Kidney glomerular epithelial cell (primary cell): ENCODE measurements around the gene RNASET2.
"Not testable (repeated sequence)": the region's sequence is repeated elsewhere in the genome, so short reads cannot be mapped to it uniquely, and the experiment has no call there.

Source experiments
- DNase-seq: peaks from one replicate; lab custom pipeline; 2025; lab: John Stamatoyannopoulos, UW

Gene RNASET2

GRCh38 chr6:166927935-166928643 is 28.3 kb downstream of the RNASET2 start:
- DNase-seq = no peak

- no peak for DNase-seq
Observed at GRCh38 chr6:166927240-166927934, 29.0 kb downstream of the RNASET2 start.

- no peak for DNase-seq
Observed at GRCh38 chr6:166926748-166927147, 29.6 kb downstream of the RNASET2 start.

GRCh38 chr6:166925141-166925996 is 31.0 kb downstream of the RNASET2 start:
- DNase-seq = no peak

- no peak for DNase-seq
Observed at GRCh38 chr6:166924531-166924930, 31.8 kb downstream of the RNASET2 start.

- no peak for DNase-seq
Observed at GRCh38 chr6:166922937-166923336, 33.4 kb downstream of the RNASET2 start.

GRCh38 chr6:166921570-166921969 is 34.8 kb downstream of the RNASET2 start:
- no peak for DNase-seq

- DNase-seq = no peak
Observed at GRCh38 chr6:166916824-166917223, 39.5 kb downstream of the RNASET2 start.

GRCh38 chr6:166915484-166915883 is 40.9 kb downstream of the RNASET2 start:
- DNase-seq = not testable (repeated sequence)

GRCh38 chr6:166914952-166915351 is 41.4 kb downstream of the RNASET2 start:
- DNase-seq = not testable (repeated sequence)

GRCh38 chr6:166911248-166911677 is 45.1 kb downstream of the RNASET2 start:
- DNase-seq = peak; percentile 1

- no peak for DNase-seq
Observed at GRCh38 chr6:166910601-166911000, 45.7 kb downstream of the RNASET2 start.

- no peak for DNase-seq
Observed at GRCh38 chr6:166908811-166909210, 47.5 kb downstream of the RNASET2 start.

- peak; percentile 24 for DNase-seq
Observed at GRCh38 chr6:166907871-166908806, 48.2 kb downstream of the RNASET2 start.

- DNase-seq = no peak
Observed at GRCh38 chr6:166907373-166907841, 48.9 kb downstream of the RNASET2 start.

GRCh38 chr6:166906376-166907044 is 49.8 kb downstream of the RNASET2 start:
- DNase-seq = no peak

- DNase-seq = no peak
Observed at GRCh38 chr6:166905505-166906134, 50.7 kb downstream of the RNASET2 start.

GRCh38 chr6:166905013-166905412 is 51.3 kb downstream of the RNASET2 start:
- DNase-seq = no peak

- DNase-seq = no peak
Observed at GRCh38 chr6:166904101-166904746, 52.1 kb downstream of the RNASET2 start.

GRCh38 chr6:166903500-166903899 is 52.9 kb downstream of the RNASET2 start:
- no peak for DNase-seq
